Measurements from ENCODE around the gene NR2F2. TPM values are rescaled to one million over a fixed set of nuclear protein-coding genes. Genes with fewer than 3 reads are reported as not detected.

NR2F2 gene
- total and polyA plus RNA-seq, 2 experiments from 2014 or later: 0.63 to 1.2 TPM

DNA sequence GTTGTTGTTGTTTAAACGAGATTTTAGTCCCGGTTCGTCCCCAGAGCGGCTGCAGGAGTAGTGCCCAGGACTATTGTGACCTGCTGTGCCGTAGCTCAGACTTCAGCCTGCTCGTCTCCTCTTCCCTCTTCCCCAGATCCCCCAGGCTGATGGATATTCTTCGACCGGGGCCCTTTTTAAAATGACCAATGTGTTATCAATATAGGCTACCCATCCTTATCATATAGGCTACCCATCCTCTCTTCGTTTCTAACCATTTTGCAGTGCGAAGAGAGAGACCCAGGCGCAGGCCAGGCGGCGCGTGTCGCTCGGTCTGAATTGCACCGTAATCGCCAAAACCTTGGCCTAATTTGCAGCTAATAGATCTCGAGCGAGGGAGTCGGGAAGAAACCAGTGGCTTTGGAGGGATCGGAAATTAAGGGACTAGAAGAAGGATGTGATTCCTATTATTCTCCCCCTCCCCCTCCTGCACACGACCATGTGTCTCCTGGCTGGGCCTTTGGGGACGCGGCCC is 23.0 kb downstream of the NR2F2 start:
- TF ChIP-seq, protein P1, sequence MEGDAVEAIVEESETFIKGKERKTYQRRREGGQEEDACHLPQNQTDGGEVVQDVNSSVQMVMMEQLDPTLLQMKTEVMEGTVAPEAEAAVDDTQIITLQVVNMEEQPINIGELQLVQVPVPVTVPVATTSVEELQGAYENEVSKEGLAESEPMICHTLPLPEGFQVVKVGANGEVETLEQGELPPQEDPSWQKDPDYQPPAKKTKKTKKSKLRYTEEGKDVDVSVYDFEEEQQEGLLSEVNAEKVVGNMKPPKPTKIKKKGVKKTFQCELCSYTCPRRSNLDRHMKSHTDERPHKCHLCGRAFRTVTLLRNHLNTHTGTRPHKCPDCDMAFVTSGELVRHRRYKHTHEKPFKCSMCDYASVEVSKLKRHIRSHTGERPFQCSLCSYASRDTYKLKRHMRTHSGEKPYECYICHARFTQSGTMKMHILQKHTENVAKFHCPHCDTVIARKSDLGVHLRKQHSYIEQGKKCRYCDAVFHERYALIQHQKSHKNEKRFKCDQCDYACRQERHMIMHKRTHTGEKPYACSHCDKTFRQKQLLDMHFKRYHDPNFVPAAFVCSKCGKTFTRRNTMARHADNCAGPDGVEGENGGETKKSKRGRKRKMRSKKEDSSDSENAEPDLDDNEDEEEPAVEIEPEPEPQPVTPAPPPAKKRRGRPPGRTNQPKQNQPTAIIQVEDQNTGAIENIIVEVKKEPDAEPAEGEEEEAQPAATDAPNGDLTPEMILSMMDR (IDR thresholded peaks at IDR 0.05; ENCODE audit: low read depth, low read length): no peak
- H3K27ac ChIP-seq: no peak overlapping the region
- H3K27me3 ChIP-seq: peaks cover 100% of the 10 kb centered on the region
- H3K9me3 ChIP-seq (ENCODE audit: low read depth): no peaks in the 10 kb centered on the region
- no peaks in the 10 kb centered on the region for H3K36me3 ChIP-seq
- H3K4me1 ChIP-seq (ENCODE audit: low read depth): peaks cover 5% of the 10 kb centered on the region
- no peak overlapping the region for H3K4me3 ChIP-seq
- no peak for DNase-seq (ENCODE audit: low read depth in 1 of 2, low spot score in 1 of 2)

DNA sequence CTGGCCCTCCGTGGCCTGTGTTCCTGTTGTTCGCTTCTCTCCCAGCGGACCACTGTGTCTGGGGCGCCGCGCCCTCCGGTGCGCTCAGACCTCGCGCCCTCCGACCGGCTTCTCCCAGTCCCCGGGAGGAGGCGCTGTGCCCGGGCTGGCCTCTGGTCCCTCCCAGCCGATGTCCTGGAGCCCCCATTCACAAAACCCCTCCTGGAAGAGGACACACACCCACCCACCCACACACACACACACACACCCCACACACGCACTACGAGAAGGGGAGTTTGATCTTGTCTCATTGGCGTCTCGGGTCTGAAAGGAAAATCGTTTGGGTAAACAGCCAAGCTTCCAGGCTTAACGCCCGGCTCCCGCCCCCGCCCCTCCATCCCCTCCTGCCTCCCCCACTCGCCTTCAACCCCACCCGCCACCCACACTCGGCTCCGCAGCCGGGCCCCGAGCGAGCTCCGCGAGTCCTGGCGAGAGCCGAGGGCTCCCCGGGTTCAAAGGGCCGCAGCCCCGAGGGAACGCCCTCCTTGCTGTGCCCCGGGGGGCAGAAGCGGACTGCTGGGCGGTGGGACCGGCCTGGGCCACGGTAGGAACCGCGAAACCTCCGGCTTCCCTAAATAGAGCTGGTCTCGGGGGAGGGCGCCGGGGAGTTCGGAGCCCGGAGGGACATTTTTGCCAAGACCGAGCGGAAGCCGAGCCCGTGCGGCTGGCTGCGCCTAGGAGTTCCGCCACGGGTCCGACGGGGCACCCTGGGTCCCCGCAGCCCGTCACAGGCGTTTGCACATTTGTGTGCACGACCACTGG is 23.6 kb downstream of the NR2F2 start:
- H3K36me3 ChIP-seq: no peaks in the 10 kb centered on the region
- H3K27me3 ChIP-seq: peaks cover 100% of the 10 kb centered on the region
- peaks cover 5% of the 10 kb centered on the region for H3K4me1 ChIP-seq (ENCODE audit: low read depth)
- H3K27ac ChIP-seq: no peak overlapping the region
- no peaks in the 10 kb centered on the region for H3K9me3 ChIP-seq (ENCODE audit: low read depth)
- peak overlapping the region; percentile 23 for H3K4me3 ChIP-seq
- TF ChIP-seq, protein P1 (IDR thresholded peaks at IDR 0.05; ENCODE audit: low read depth, low read length): peak; percentile 85
- peak in 1 of 2 donors; percentile 72 for DNase-seq (ENCODE audit: low read depth in 1 of 2, low spot score in 1 of 2)

DNA sequence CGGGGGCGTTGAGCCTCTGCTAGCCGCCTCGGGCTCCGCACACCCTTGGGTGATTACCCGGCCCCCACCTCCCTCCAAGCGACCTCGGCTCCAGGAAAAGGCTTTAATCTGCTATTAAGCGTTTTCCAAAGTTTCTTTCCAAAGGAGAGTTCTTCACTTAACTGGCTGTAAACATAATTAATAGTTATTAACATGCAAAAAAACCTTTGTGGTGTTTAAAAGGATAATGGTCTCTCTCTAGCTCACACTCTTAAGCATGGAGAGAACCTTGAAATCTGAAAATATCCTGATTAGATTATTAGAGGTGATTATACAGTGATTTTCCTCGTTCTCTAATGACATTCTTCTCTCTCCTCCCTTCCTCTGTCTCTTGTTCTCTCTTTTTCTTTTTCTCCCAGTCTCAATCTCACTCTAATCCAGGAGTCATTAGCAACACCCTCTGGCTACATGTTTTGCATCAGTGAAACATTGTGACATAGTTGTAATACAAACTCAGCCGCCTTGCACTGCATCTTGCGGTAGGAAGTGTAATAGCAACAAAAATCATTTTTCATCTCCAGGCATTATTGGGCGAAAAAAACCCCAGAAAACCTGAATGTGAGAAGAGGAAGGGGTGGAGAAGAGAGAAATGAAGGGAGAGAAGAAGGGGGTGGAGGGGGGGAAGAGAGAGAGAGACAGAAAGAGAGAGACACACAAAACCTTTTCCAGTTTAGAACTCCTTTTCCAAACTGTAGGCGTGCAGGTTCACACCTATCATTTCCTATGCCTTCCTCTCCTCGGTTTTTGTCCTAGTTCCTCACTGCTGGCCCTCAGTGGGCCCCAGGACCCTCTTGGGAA is 24.4 kb downstream of the NR2F2 start:
- no peaks in the 10 kb centered on the region for H3K9me3 ChIP-seq (ENCODE audit: low read depth)
- DNase-seq (ENCODE audit: low read depth in 1 of 2, low spot score in 1 of 2): peak in 1 of 2 donors; percentile 89
- H3K4me1 ChIP-seq (ENCODE audit: low read depth): peaks cover 10% of the 10 kb centered on the region
- H3K27me3 ChIP-seq: peaks cover 100% of the 10 kb centered on the region
- H3K36me3 ChIP-seq: no peaks in the 10 kb centered on the region
- peak overlapping the region; percentile 23 for H3K4me3 ChIP-seq
- no peak overlapping the region for H3K27ac ChIP-seq
- TF ChIP-seq, protein P1 (IDR thresholded peaks at IDR 0.05; ENCODE audit: low read depth, low read length): peak; percentile 57

DNA sequence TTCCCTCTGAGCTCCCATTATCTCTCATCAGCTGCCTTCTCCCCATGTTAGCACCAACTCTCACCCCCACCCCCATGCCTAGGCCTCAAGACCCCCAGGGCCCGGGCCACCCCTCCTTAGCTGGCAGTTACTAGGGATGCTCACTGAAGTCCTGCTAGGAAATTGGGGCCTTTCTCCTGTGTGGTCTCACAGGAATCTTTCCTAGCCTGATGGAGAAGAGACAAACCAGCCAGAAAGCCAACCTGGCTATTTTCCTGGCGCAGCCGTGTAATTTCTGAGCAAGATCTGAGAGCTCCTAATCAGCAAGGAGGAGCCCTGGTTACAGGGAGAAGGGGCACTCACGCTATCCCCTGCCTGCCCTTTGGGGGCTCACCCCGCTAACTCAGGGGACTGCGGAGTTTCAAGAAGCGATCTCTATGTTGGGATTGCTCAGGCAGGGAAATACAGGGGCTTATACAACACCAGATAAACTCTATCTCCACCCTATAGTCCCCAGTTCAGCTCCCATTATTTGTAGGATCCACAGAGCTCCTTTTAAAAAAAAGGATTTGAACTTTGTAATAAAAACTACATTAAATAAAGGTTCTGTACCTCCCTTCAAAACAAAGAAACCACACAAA is 25.2 kb downstream of the NR2F2 start:
- Histone ChIP-seq H3K4me3 (no peak overlapping the region), H3K9me3 (ENCODE audit: low read depth) (no peaks in the 10 kb centered on the region), H3K4me1 (ENCODE audit: low read depth) (peaks cover 12% of the 10 kb centered on the region), H3K27ac (no peak overlapping the region), H3K36me3 (no peaks in the 10 kb centered on the region), H3K27me3 (peaks cover 100% of the 10 kb centered on the region)
- DNase-seq (ENCODE audit: low read depth in 1 of 2, low spot score in 1 of 2): no peak
- TF ChIP-seq, protein P1 (IDR thresholded peaks at IDR 0.05; ENCODE audit: low read depth, low read length): no peak
